ENCODE results near the gene MUC4. TPM values are rescaled to one million over a fixed set of nuclear protein-coding genes. Genes with fewer than 3 reads are reported as not detected.

Gene MUC4
- total and polyA plus RNA-seq, 2 experiments from 2014 or later: 1.3 TPM

GRCh38 chr3:195752546-195753331 lies 59.0 kb downstream of the MUC4 start (continued):
- no peak for TF ChIP-seq ZNF114 (CRISPR knock-in tag; IDR thresholded peaks at IDR 0.05)

GRCh38 chr3:195752066-195752465 lies 59.7 kb downstream of the MUC4 start:
- H3K27ac ChIP-seq (ENCODE audit: low read depth): no peak overlapping the region
- H3K27me3 Mint-ChIP-seq (ENCODE audit: insufficient read depth, low read depth, poor library complexity): peaks cover 20% of the 10 kb centered on the region
- no peaks in the 10 kb centered on the region for H3K79me2 ChIP-seq (replicated peaks; ENCODE audit: insufficient read depth)
- H3K27me3 ChIP-seq (ENCODE audit: insufficient read depth): peaks cover 6% of the 10 kb centered on the region
- no peaks in the 10 kb centered on the region for H3K9me2 ChIP-seq (ENCODE audit: insufficient read depth)
- no peaks in the 10 kb centered on the region for H3K4me1 ChIP-seq (ENCODE audit: insufficient read depth)
- H3K36me3 ChIP-seq (ENCODE audit: insufficient read depth): no peaks in the 10 kb centered on the region
- no peak overlapping the region for H2AFZ ChIP-seq
- H4K20me1 ChIP-seq (replicated peaks; ENCODE audit: insufficient read depth): no peaks in the 10 kb centered on the region
- H3K4me1 Mint-ChIP-seq: peaks cover 13% of the 10 kb centered on the region
- no peaks in the 10 kb centered on the region for H3F3A ChIP-seq (replicated peaks; ENCODE audit: low read depth)
- H3K36me3 Mint-ChIP-seq (ENCODE audit: low read depth): peaks cover 1% of the 10 kb centered on the region; the same call in 2 of the 3 replicates
- no peak for ATAC-seq
- no peak overlapping the region for H3K27ac Mint-ChIP-seq
- H3K4me2 ChIP-seq: no peak overlapping the region
- no peak overlapping the region for H3K4me3 ChIP-seq
- H3K4me3 Mint-ChIP-seq: no peak overlapping the region
- DNase-seq (ENCODE audit: low spot score): no peak
- H3K9me3 Mint-ChIP-seq: peaks cover 5% of the 10 kb centered on the region
- TF ChIP-seq POLR2AphosphoS5 (IDR thresholded peaks at IDR 0.05; ENCODE audit: low read depth) (no peak), NANOG (IDR thresholded peaks at IDR 0.05; ENCODE audit: borderline replicate concordance) (no peak), ZNF331 (CRISPR knock-in tag; IDR thresholded peaks at IDR 0.05; ENCODE audit: low read depth) (no peak), CTCF (conservative IDR thresholded peaks at IDR 0.05; ENCODE audit: low read depth in 2 of 2) (no peak), REST (IDR thresholded peaks at IDR 0.05; ENCODE audit: unreplicated experiment) (no peak), ZNF462 (CRISPR knock-in tag; IDR thresholded peaks at IDR 0.05) (no peak), ZNF114 (CRISPR knock-in tag; IDR thresholded peaks at IDR 0.05) (no peak), EZH2 (IDR thresholded peaks at IDR 0.05; ENCODE audit: low read depth, unreplicated experiment) (no peak), STAT1 (IDR thresholded peaks at IDR 0.05; ENCODE audit: unreplicated experiment) (no peak), EZH2phosphoT487 (IDR thresholded peaks at IDR 0.05; ENCODE audit: unreplicated experiment) (no peak), JUNB (IDR thresholded peaks at IDR 0.05; ENCODE audit: unreplicated experiment) (no peak), ETS1 (IDR thresholded peaks at IDR 0.05) (no peak)
